Upper lobe of left lung (tissue), 6 donors: ENCODE measurements around the gene ADRA2C. TPM values are rescaled to one million over a fixed set of nuclear protein-coding genes. Genes with fewer than 3 reads are reported as not detected.

Experiments used
- ATAC-seq, 2 donors: fragments of 200-7000 bp; cut with Tn5 transposase; one replicate each; pipeline ENCODE4 v1.9.1; 2022; ENCODE audit warnings: mild to moderate bottlenecking in 2 of 2, moderate library complexity in 2 of 2; ENCODE audit not compliant: low FRiP score in 2 of 2
- DNase-seq, 2 donors: peaks; one replicate each; pipeline ENCODE4 v3.0.0-alpha.2; 2019 to 2020
- H3K27ac ChIP-seq, 4 donors: fragments of 200-600 bp; sonication (generic); one replicate each; pipeline ENCODE4 v1.5.1; 2016 to 2019
- H3K27me3 ChIP-seq, 4 donors: fragments of 200-600 bp; sonication (generic); one replicate each; pipeline ENCODE4 v1.5.1; 2017 to 2019
- H3K36me3 ChIP-seq, 4 donors: fragments of 200-600 bp; sonication (generic); one replicate each; pipeline ENCODE4 v1.5.1; 2016 to 2019
- H3K4me1 ChIP-seq, 4 donors: fragments of 200-600 bp; sonication (generic); one replicate each; pipeline ENCODE4 v1.5.1; 2018 to 2019
- H3K4me3 ChIP-seq, 4 donors: fragments of 200-600 bp; sonication (generic); one replicate each; pipeline ENCODE4 v1.5.1; 2017 to 2019; ENCODE audit warnings: mild to moderate bottlenecking in 2 of 4, moderate library complexity in 1 of 4
- H3K9me3 ChIP-seq, 4 donors: fragments of 200-600 bp; sonication (generic); one replicate each; pipeline ENCODE4 v1.5.1; 2018 to 2019
- EP300 ChIP-seq, 4 donors: sonication (generic); formaldehyde crosslinking; IDR thresholded peaks; one replicate each; pipeline ENCODE4 v1.5.1; 2017; ENCODE audit warnings: antibody characterized with exemption in 4 of 4, control low read depth in 2 of 4
- POLR2A ChIP-seq, 4 donors: fragments of 450-650 bp; IDR thresholded peaks; one replicate each; pipeline ENCODE4 v1.5.1; 2016 to 2017; ENCODE audit warnings: antibody characterized with exemption in 4 of 4, mild to moderate bottlenecking in 2 of 4
- POLR2AphosphoS5 ChIP-seq, 2 donors: sonication (generic); formaldehyde crosslinking; IDR thresholded peaks; one replicate each; pipeline ENCODE4 v1.5.1; 2017; ENCODE audit warnings: antibody characterized with exemption in 2 of 2
- WGBS, 2 donors: methylation state at CpG; one replicate each; pipeline ENCODE4 v1.1.5; 2017 to 2018; 5-methylcytosine and 5-hydroxymethylcytosine counted together
- total RNA-seq, 6 donors: library from RNA; depleted of rRNA in 4 of 6; stranded (reverse); fragments of >200 nt in 4 of 6; gene quantifications; one replicate each; pipeline versions ENCODE4 v1.1.0 to v1.2.1, GENCODE V29; 2016 to 2021
- TF ChIP-seq, protein P1 (sequence below), 6 experiments: fragments of 450-650 bp in 4 of 6; fragments of 200-600 bp in 2 of 6; sonication (generic) in 2 of 6; IDR thresholded peaks; one replicate each; pipeline ENCODE4 v1.5.1; 2016 to 2019; ENCODE audit warnings: antibody characterized with exemption in 6 of 6
- donor health status: DM: no; HTN: no; CAD: no; lungs with moderate emphysema.
- donor health status: DM: no; HTN: yes; CAD: no; lungs with severe emphysema.

The ADRA2C gene
- total RNA-seq, 6 donors from 2014 or later = 1.2 to 6.3 (median 2.2) TPM

DNA sequence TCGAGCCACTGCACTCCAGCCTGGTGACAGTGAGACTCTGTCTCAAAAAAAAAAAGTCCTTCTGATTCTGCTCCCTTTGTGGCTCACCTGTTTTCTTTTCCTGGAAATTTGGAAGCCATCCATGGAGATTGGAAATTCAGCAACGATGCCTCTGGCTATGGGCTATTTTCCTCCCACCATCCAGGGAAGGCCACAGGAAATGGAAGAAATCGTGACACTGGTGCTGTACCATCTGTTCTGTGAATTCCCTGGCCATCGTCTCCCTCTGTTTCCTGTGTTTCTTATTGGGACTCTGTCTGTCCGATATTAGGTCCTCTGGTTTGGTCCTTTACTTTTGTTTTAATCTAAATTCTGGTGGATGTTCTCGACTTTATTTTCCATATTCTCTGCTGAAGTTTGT lies 29.4 kb upstream of the ADRA2C start:
- H3K9me3 ChIP-seq = no peaks in the 10 kb centered on the region
- no peaks in the 10 kb centered on the region for H3K36me3 ChIP-seq
- 51 to 57% methylated on average over 6 of the region's 6 CpGs for WGBS, 2 donors
- DNase-seq = no peak
- no peaks in the 10 kb centered on the region for H3K4me1 ChIP-seq
- no peak overlapping the region for H3K27ac ChIP-seq
- H3K4me3 ChIP-seq = no peak overlapping the region
- TF ChIP-seq POLR2AphosphoS5 (IDR thresholded peaks at IDR 0.05) = no peak
- no peak for TF ChIP-seq POLR2A (IDR thresholded peaks at IDR 0.05)
- TF ChIP-seq EP300 (IDR thresholded peaks at IDR 0.05) = no peak
- TF ChIP-seq, protein P1, sequence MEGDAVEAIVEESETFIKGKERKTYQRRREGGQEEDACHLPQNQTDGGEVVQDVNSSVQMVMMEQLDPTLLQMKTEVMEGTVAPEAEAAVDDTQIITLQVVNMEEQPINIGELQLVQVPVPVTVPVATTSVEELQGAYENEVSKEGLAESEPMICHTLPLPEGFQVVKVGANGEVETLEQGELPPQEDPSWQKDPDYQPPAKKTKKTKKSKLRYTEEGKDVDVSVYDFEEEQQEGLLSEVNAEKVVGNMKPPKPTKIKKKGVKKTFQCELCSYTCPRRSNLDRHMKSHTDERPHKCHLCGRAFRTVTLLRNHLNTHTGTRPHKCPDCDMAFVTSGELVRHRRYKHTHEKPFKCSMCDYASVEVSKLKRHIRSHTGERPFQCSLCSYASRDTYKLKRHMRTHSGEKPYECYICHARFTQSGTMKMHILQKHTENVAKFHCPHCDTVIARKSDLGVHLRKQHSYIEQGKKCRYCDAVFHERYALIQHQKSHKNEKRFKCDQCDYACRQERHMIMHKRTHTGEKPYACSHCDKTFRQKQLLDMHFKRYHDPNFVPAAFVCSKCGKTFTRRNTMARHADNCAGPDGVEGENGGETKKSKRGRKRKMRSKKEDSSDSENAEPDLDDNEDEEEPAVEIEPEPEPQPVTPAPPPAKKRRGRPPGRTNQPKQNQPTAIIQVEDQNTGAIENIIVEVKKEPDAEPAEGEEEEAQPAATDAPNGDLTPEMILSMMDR (IDR thresholded peaks at IDR 0.05) = no peak
- no peaks in the 10 kb centered on the region for H3K27me3 ChIP-seq
- ATAC-seq = no peak

DNA sequence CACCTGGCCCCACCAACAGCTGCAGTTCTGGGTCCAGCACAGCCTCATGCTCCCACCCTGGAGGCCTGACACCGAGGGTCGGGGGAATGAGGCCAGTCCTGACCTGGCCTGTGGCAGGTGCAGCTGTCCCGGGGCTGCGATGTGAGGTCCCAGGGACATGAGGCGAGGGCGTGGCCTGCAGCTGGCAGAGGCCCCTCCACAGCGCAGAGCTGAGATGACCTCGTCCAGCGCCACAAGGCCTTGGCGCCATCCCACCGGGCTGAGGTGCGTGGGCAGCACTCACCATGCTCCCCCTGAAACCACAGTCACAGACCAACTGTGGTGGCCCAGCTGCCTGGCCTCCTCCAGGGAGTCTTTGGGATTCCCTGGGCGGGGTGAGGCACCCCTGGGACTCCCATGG lies 26.6 kb upstream of the ADRA2C start:
- ATAC-seq = no peak
- Histone ChIP-seq H3K4me3 (no peak overlapping the region), H3K27ac (no peak overlapping the region), H3K9me3 (peaks cover 0 to 8% (median 2%) of the 10 kb centered on the region in 4 donors), H3K27me3 (peaks cover 0 to 11% (median 3%) of the 10 kb centered on the region in 4 donors), H3K36me3 (no peaks in the 10 kb centered on the region), H3K4me1 (no peaks in the 10 kb centered on the region)
- DNase-seq = no peak
- TF ChIP-seq POLR2AphosphoS5 (IDR thresholded peaks at IDR 0.05) (no peak), EP300 (IDR thresholded peaks at IDR 0.05) (no peak), POLR2A (IDR thresholded peaks at IDR 0.05) (no peak)
- 88 to 90% methylated on average over 2 to 13 of the region's 13 CpGs for WGBS, 2 donors

DNA sequence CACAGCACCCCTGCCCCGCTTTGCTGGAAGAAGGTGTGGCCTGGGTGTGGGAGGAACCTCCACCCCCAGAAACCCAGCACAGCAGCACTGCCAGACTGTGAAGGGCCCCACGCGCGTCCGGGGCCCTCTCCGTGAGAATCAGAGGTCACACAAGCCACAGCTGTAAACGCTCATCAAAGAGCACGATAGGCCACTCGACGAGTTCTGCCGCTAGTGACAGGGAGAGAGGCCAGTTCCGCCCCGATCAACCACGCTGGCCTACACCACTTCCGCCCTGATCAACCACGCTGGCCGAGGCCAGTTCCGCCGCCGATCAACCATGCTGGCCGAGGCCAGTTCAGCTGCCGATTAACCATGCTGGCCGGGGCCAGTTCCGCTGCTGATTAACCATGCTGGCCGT lies 25.9 kb upstream of the ADRA2C start:
- H3K27me3 ChIP-seq = peaks cover 0 to 11% (median 3%) of the 10 kb centered on the region in 4 donors
- no peaks in the 10 kb centered on the region for H3K36me3 ChIP-seq
- DNase-seq = no peak
- WGBS, 2 donors = 72 to 83% methylated on average over 15 to 18 of the region's 25 CpGs
- ATAC-seq = no peak
- no peak overlapping the region for H3K27ac ChIP-seq
- peaks cover 0 to 3% (median 0%) of the 10 kb centered on the region in 4 donors for H3K4me1 ChIP-seq
- no peak for TF ChIP-seq POLR2AphosphoS5 (IDR thresholded peaks at IDR 0.05)
- TF ChIP-seq, protein P1 (IDR thresholded peaks at IDR 0.05) = no peak
- H3K9me3 ChIP-seq = peaks cover 0 to 8% (median 2%) of the 10 kb centered on the region in 4 donors
- H3K4me3 ChIP-seq = no peak overlapping the region

DNA sequence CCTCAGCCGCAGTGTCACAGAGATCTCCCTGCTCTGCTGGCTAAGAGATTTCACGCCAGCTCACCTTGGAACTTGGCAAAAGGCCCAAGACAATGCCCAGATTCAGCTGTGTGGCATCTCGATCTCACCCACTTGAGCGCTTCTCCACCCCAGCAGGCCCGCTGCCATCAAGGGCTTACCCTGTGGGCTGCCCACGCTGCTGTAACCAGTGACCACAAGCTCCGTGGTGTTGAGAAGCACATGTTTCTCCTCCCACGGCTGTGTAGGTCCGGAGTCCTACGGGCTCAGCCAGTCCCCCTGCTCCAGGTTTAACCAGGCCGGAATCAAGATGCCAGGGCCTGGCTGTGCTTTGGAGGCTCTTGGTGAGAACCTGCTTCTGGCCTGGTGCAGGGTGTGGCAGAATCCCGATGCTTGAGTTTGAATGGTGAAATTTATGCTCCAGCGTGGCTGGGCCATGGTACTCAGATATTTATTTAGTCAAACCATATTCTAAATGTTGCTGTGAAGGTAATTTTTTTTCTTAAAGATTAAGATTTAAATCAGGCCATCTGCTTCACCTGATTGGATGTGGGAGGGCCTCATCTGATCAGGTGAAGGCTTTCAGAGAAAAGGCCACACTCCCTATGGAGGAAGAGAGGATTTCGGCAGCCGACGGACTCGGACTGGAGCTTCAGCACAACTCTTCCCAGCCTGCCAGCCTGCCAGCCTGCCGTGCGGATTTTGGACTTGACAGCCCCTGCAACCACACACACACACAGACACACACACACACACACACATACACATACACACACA lies 24.8 kb upstream of the ADRA2C start:
- TF ChIP-seq POLR2A (IDR thresholded peaks at IDR 0.05) (no peak), POLR2AphosphoS5 (IDR thresholded peaks at IDR 0.05) (no peak), EP300 (IDR thresholded peaks at IDR 0.05) (no peak)
- Histone ChIP-seq H3K4me1 (peaks cover 0 to 3% (median 0%) of the 10 kb centered on the region in 4 donors), H3K9me3 (peaks cover 0 to 8% (median 2%) of the 10 kb centered on the region in 4 donors), H3K36me3 (no peaks in the 10 kb centered on the region), H3K4me3 (no peak overlapping the region), H3K27ac (no peak overlapping the region), H3K27me3 (peaks cover 0 to 11% (median 5%) of the 10 kb centered on the region in 4 donors)
- no peak for DNase-seq
- no peak for ATAC-seq
- 87 to 91% methylated on average over 11 to 18 of the region's 19 CpGs for WGBS, 2 donors

DNA sequence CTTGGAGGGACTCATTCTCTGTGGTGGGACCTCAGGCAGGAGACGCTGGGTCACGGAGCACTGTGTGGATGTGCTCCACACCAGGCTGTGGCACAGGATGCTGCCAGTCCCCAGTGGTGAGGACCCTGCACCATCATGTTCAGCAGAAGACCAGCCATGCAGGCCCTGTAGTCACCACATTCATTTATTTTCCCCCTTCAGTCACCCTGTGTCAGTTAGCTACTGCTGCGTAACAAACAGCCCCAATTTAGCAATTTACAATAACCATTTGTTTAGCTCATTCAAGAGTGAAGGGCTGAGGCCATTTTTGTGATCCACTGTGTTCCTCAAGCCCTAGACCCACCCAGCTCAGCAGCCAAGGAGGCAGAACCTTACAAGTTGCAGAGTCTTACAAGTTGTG lies 23.6 kb upstream of the ADRA2C start:
- Histone ChIP-seq H3K36me3 (no peaks in the 10 kb centered on the region), H3K9me3 (peaks cover 0 to 8% (median 2%) of the 10 kb centered on the region in 4 donors), H3K4me1 (peaks cover 0 to 3% (median 0%) of the 10 kb centered on the region in 4 donors), H3K4me3 (no peak overlapping the region), H3K27ac (no peak overlapping the region), H3K27me3 (peaks cover 0 to 13% (median 5%) of the 10 kb centered on the region in 4 donors)
- TF ChIP-seq, protein P1 (IDR thresholded peaks at IDR 0.05) = no peak
- TF ChIP-seq POLR2AphosphoS5 (IDR thresholded peaks at IDR 0.05) (no peak), EP300 (IDR thresholded peaks at IDR 0.05) (no peak), POLR2A (IDR thresholded peaks at IDR 0.05) (no peak)
- ATAC-seq (no peak), DNase-seq (no peak)
- WGBS, 2 donors = 94 to 96% methylated on average over 3 of the region's 3 CpGs
